HEK293 (cell line): ENCODE measurements around the gene PRKRA.
A peak's percentile ranks its signal among the peaks of the same experiment; 100 is the strongest.

ENCODE experiments used
- CTCF ChIP-seq: fragments of 450-650 bp; formaldehyde crosslinking; IDR thresholded peaks from 2 replicates; pipeline ENCODE4 v1.5.1; 2016; ENCODE audit warnings: missing biosample characterization, missing genetic modification characterization
- EGR2 ChIP-seq: fragments of 450-650 bp; formaldehyde crosslinking; IDR thresholded peaks from 2 replicates; pipeline ENCODE4 v1.5.1; 2016; ENCODE audit warnings: low read depth, missing biosample characterization, missing genetic modification characterization
- HIC1 ChIP-seq: fragments of 450-650 bp; formaldehyde crosslinking; IDR thresholded peaks from 2 replicates; pipeline ENCODE4 v1.5.1; 2016; ENCODE audit warnings: missing biosample characterization, missing genetic modification characterization
- KLF1 ChIP-seq: fragments of 450-650 bp; formaldehyde crosslinking; IDR thresholded peaks from 2 replicates; pipeline ENCODE4 v1.5.1; 2016; ENCODE audit warnings: missing biosample characterization, missing genetic modification characterization
- KLF10 ChIP-seq: fragments of 450-650 bp; IDR thresholded peaks from 2 replicates; pipeline ENCODE4 v1.5.1; 2018; ENCODE audit warnings: missing biosample characterization, mild to moderate bottlenecking, missing genetic modification characterization
- KLF9 ChIP-seq: fragments of 450-650 bp; formaldehyde crosslinking; IDR thresholded peaks from 2 replicates; pipeline ENCODE4 v1.5.1; 2016; ENCODE audit warnings: missing biosample characterization, missing genetic modification characterization, low read depth
- MEIS1 ChIP-seq: sonication (generic); formaldehyde crosslinking; IDR thresholded peaks from 2 replicates; pipeline ENCODE4 v1.8.1; 2022; ENCODE audit warnings: missing genetic modification reagents, mild to moderate bottlenecking, borderline replicate concordance
- PRDM4 ChIP-seq: fragments of 450-650 bp; formaldehyde crosslinking; IDR thresholded peaks from 2 replicates; pipeline ENCODE4 v1.5.1; 2017; ENCODE audit warnings: missing biosample characterization, missing genetic modification characterization
- REPIN1 ChIP-seq: fragments of 450-650 bp; formaldehyde crosslinking; IDR thresholded peaks from 2 replicates; pipeline ENCODE4 v1.5.1; 2017; ENCODE audit warnings: missing biosample characterization, missing genetic modification characterization, low read depth
- SP3 ChIP-seq: fragments of 450-650 bp; formaldehyde crosslinking; IDR thresholded peaks from 2 replicates; pipeline ENCODE4 v1.5.1; 2016; ENCODE audit warnings: missing biosample characterization, missing genetic modification characterization
- SP7 ChIP-seq: fragments of 450-650 bp; formaldehyde crosslinking; IDR thresholded peaks from 2 replicates; pipeline ENCODE4 v1.5.1; 2016; ENCODE audit warnings: missing biosample characterization, missing genetic modification characterization
- WT1 ChIP-seq: fragments of 450-650 bp; formaldehyde crosslinking; IDR thresholded peaks from 2 replicates; pipeline ENCODE4 v1.5.1; 2016; ENCODE audit warnings: missing biosample characterization, missing genetic modification characterization
- YY1 ChIP-seq: fragments of 450-650 bp; formaldehyde crosslinking; IDR thresholded peaks from 2 replicates; pipeline ENCODE4 v1.5.1; 2018; ENCODE audit warnings: missing biosample characterization, missing genetic modification characterization
- YY2 ChIP-seq: fragments of 450-650 bp; formaldehyde crosslinking; IDR thresholded peaks from 2 replicates; pipeline ENCODE4 v1.5.1; 2016; ENCODE audit warnings: missing biosample characterization, missing genetic modification characterization
- ZBTB26 ChIP-seq: fragments of 450-650 bp; formaldehyde crosslinking; optimal IDR thresholded peaks from 2 replicates; pipeline ENCODE3; 2016; ENCODE audit warnings: missing biosample characterization, mild to moderate bottlenecking, missing genetic modification characterization
- ZFP69B ChIP-seq: fragments of 450-650 bp; formaldehyde crosslinking; IDR thresholded peaks from 2 replicates; pipeline ENCODE4 v1.5.1; 2016; ENCODE audit warnings: missing biosample characterization, missing genetic modification characterization
- ZNF121 ChIP-seq: fragments of 450-650 bp; formaldehyde crosslinking; IDR thresholded peaks from 2 replicates; pipeline ENCODE4 v1.5.1; 2016; ENCODE audit warnings: missing biosample characterization, missing genetic modification characterization
- ZNF19 ChIP-seq: fragments of 450-650 bp; formaldehyde crosslinking; IDR thresholded peaks from 2 replicates; pipeline ENCODE4; 2016; ENCODE audit warnings: missing biosample characterization, missing genetic modification characterization, low read depth
- ZNF391 ChIP-seq: fragments of 450-650 bp; formaldehyde crosslinking; IDR thresholded peaks from 2 replicates; pipeline ENCODE4 v1.5.1; 2016; ENCODE audit warnings: low read depth, missing biosample characterization, missing genetic modification characterization, borderline replicate concordance
- ZNF423 ChIP-seq: fragments of 450-650 bp; formaldehyde crosslinking; IDR thresholded peaks from 2 replicates; pipeline ENCODE4 v1.5.1; 2016; ENCODE audit warnings: missing biosample characterization, missing genetic modification characterization
- ZNF548 ChIP-seq: fragments of 450-650 bp; formaldehyde crosslinking; IDR thresholded peaks from 2 replicates; pipeline ENCODE4 v1.5.1; 2016; ENCODE audit warnings: missing biosample characterization, missing genetic modification characterization
- ZNF585B ChIP-seq: fragments of 450-650 bp; formaldehyde crosslinking; IDR thresholded peaks from 2 replicates; pipeline ENCODE4 v1.5.1; 2016; ENCODE audit warnings: missing biosample characterization, missing genetic modification characterization
- ZNF596 ChIP-seq: fragments of 450-650 bp; IDR thresholded peaks from 2 replicates; pipeline ENCODE4 v1.5.0; 2018; ENCODE audit warnings: missing biosample characterization, mild to moderate bottlenecking, missing genetic modification characterization, moderate library complexity
- ZNF654 ChIP-seq: fragments of 450-650 bp; formaldehyde crosslinking; IDR thresholded peaks from 2 replicates; pipeline ENCODE4 v1.5.1; 2016; ENCODE audit warnings: low read depth, missing biosample characterization, missing genetic modification characterization
- ZNF660 ChIP-seq: fragments of 450-650 bp; IDR thresholded peaks from 2 replicates; pipeline ENCODE4 v1.5.1; 2018; ENCODE audit warnings: missing biosample characterization, mild to moderate bottlenecking, missing genetic modification characterization
- ZNF785 ChIP-seq: fragments of 450-650 bp; formaldehyde crosslinking; IDR thresholded peaks from 2 replicates; pipeline ENCODE4 v1.5.1; 2016; ENCODE audit warnings: missing biosample characterization, missing genetic modification characterization
- ZNF843 ChIP-seq: fragments of 450-650 bp; formaldehyde crosslinking; IDR thresholded peaks from 2 replicates; pipeline ENCODE4 v1.5.1; 2016; ENCODE audit warnings: missing biosample characterization, missing genetic modification characterization
- ZSCAN30 ChIP-seq: fragments of 450-650 bp; IDR thresholded peaks from 2 replicates; pipeline ENCODE4 v1.5.1; 2018; ENCODE audit warnings: missing biosample characterization, mild to moderate bottlenecking, missing genetic modification characterization, moderate library complexity
- ZSCAN4 ChIP-seq: fragments of 450-650 bp; formaldehyde crosslinking; IDR thresholded peaks from 2 replicates; pipeline ENCODE4 v1.5.1; 2017; ENCODE audit warnings: missing biosample characterization, missing genetic modification characterization
- ZSCAN5A ChIP-seq: fragments of 450-650 bp; formaldehyde crosslinking; IDR thresholded peaks from 2 replicates; pipeline ENCODE4 v1.5.1; 2016; ENCODE audit warnings: missing biosample characterization, missing genetic modification characterization

PRKRA gene

GRCh38 chr2:178450774-178451525 is at the start of gene PRKRA, which contains the start of gene PJVK (continued):
- TF ChIP-seq ZSCAN4, result no peak
- peak; percentile 86 for TF ChIP-seq KLF9 (tag by site-specific recombination)
- 0 out of 2 replicates have a peak, but pooled peaks have one; percentile 44 for TF ChIP-seq ZNF423 (tag by site-specific recombination)
- TF ChIP-seq SP7 (tag by site-specific recombination), result peak; percentile 70
- peak; percentile 52; the same call in 1 of the 2 replicates for TF ChIP-seq KLF1 (tag by site-specific recombination)
- no peak for TF ChIP-seq MEIS1 (CRISPR knock-in tag)
- TF ChIP-seq YY1 (tag by site-specific recombination), result peak; percentile 31; the same call in 1 of the 2 replicates
- peak; percentile 24; the same call in 1 of the 2 replicates for TF ChIP-seq WT1 (tag by site-specific recombination)
- TF ChIP-seq ZBTB26, result peak; percentile 95
- TF ChIP-seq YY2, result no peak
- TF ChIP-seq ZNF19, result no peak
- TF ChIP-seq ZNF121 (tag by site-specific recombination), result no peak
- TF ChIP-seq ZNF654 (tag by site-specific recombination), result no peak
- TF ChIP-seq PRDM4 (tag by site-specific recombination), result no peak; the same call in 1 of the 2 replicates
- peak; percentile 90 for TF ChIP-seq ZSCAN30 (tag by site-specific recombination)
- peak; percentile 76 for TF ChIP-seq EGR2 (tag by site-specific recombination)
- TF ChIP-seq REPIN1 (tag by site-specific recombination), result no peak
- 0 out of 2 replicates have a peak, but pooled peaks have one; percentile 48 for TF ChIP-seq ZNF391 (tag by site-specific recombination)
- TF ChIP-seq ZNF785 (tag by site-specific recombination), result 0 out of 2 replicates have a peak, but pooled peaks have one; percentile 61
- peak; percentile 58; the same call in 1 of the 2 replicates for TF ChIP-seq ZNF843 (tag by site-specific recombination)
- no peak for TF ChIP-seq ZNF585B
- TF ChIP-seq SP3 (tag by site-specific recombination), result peak; percentile 93
- TF ChIP-seq HIC1 (tag by site-specific recombination), result peak; percentile 94
- no peak for TF ChIP-seq ZNF548 (tag by site-specific recombination)
- peak; percentile 94; the same call in 1 of the 2 replicates for TF ChIP-seq ZSCAN5A (tag by site-specific recombination)
- peak; percentile 38; the same call in 1 of the 2 replicates for TF ChIP-seq ZFP69B
- 0 out of 2 replicates have a peak, but pooled peaks have one; percentile 1 for TF ChIP-seq ZNF596 (tag by site-specific recombination)
- 0 out of 2 replicates have a peak, but pooled peaks have one; percentile 14 for TF ChIP-seq ZNF660 (tag by site-specific recombination)
- TF ChIP-seq CTCF, result peak; percentile 78
- TF ChIP-seq KLF10 (tag by site-specific recombination), result peak; percentile 80
